ENCODE data around the gene USP5. TPM values are rescaled to one million over a fixed set of nuclear protein-coding genes. Genes with fewer than 3 reads are reported as not detected.

Gene USP5
- total and polyA plus RNA-seq, 2 of the 8 experiments (the other 6 are each of a cell fraction or from before 2014, with no cell fraction given) = 66.5 to 148 TPM

DNA sequence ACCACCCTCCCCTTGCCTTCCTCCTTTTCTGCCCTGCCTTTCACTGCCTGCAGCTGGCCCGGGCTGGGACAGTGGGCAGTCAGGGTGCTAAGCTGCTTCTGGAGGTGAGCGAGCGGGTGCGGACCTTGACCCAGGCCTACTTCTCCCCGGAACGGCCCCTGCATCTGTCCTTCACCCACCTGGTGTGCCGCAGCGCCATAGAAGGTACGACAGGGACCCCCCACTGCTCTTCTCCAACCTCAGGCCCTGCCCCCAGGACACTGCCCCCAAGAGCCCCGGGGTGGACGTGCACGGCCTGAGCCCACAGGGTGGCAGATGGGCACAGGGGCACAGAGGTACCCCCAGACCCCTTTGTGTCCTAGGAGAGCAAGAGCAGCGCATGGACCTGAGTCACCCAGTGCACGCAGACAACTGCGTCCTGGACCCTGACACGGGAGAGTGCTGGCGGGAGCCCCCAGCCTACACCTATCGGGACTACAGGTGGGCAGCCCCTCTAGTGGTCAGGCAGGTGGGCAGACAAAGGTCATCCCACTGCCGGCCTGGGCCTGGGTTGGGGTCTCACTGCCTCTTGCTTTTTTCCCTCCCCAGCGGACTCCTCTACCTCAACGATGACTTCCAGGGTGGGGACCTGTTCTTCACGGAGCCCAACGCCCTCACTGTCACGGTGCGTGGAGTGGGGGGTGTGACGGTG, 14.4 kb upstream of the USP5 start:
- peaks cover 22 to 55% (median 40%) of the 10 kb centered on the region in 4 experiments for H3K36me3 ChIP-seq (ENCODE audit: control insufficient read depth in 2 of 4, insufficient read depth in 4 of 4, low read length in 3 of 4)
- H4K5ac ChIP-seq (ENCODE audit: insufficient read length, low read depth, low read length) = no peak overlapping the region
- H3K27me3 ChIP-seq (replicated peaks in 1 of 4; ENCODE audit: control insufficient read depth in 3 of 4, extremely low read depth in 1 of 4, insufficient read depth in 3 of 4, low read length in 3 of 4) = no peaks in the 10 kb centered on the region
- no peak overlapping the region for H3K14ac ChIP-seq (ENCODE audit: insufficient read length)
- H2AK5ac ChIP-seq (ENCODE audit: low read depth, low read length) = no peak overlapping the region
- FAIRE-seq (no peak), DNase-seq (ENCODE audit: low read depth in 1 of 2, low spot score in 2 of 2) (no peak)
- H2AFZ ChIP-seq (ENCODE audit: low read length) = no peak overlapping the region
- peaks cover 0 to 3% (median 2%) of the 10 kb centered on the region in 4 experiments; a peak in 1 of 7 replicates for H3K4me1 ChIP-seq (replicated peaks in 1 of 4; ENCODE audit: control insufficient read depth in 3 of 4, insufficient read depth in 4 of 4, low read length in 3 of 4)
- no peak overlapping the region for H2BK20ac ChIP-seq (ENCODE audit: low read length)
- WGBS, 2 experiments (ENCODE audit: extremely low coverage in 1 of 2, insufficient coverage in 1 of 2, insufficient read length in 1 of 2, insufficient replicate concordance in 2 of 2, low coverage in 1 of 2, low lambda C conversion rate in 2 of 2, missing lambda C conversion rate in 1 of 2) = 94% methylated on average over 26 of the region's 26 CpGs; no CpG with 5 or more reads in 1 of the 2 experiments
- no peak overlapping the region for H4K91ac ChIP-seq (replicated peaks; ENCODE audit: insufficient read length, low read length)
- no peak overlapping the region for H3K4me3 ChIP-seq (ENCODE audit: extremely low read depth in 1 of 4, insufficient read depth in 2 of 4, low read depth in 3 of 4, low read length in 4 of 4)
- no peaks in the 10 kb centered on the region for H3K23me2 ChIP-seq (ENCODE audit: low read depth, low read length)
- H3K18ac ChIP-seq (ENCODE audit: extremely low read depth, low read length) = no peak overlapping the region
- POLR2A ChIA-PET (ENCODE audit: partially characterized antibody) = interaction anchor here (1.3 to 27.1 kb wide), 5 partner anchors 6 to 106 kb away, joined by 3 to 588 read pairs (median 388); partner anchors contain the start of genes C12orf57, CDCA3, GNB3 and GPR162
- no peaks in the 10 kb centered on the region for H3K79me1 ChIP-seq (ENCODE audit: low read depth, low read length)
- H3K27ac ChIP-seq (ENCODE audit: low read depth, low read length) = no peak overlapping the region; the same call in 1 of the 2 replicates
- no peak overlapping the region for H2BK120ac ChIP-seq (replicated peaks; ENCODE audit: low read depth, low read length)
- peaks cover 6 to 8% of the 10 kb centered on the region in 2 experiments for H4K20me1 ChIP-seq (replicated peaks in 1 of 2; ENCODE audit: control insufficient read depth in 1 of 2, insufficient read depth in 2 of 2, low read length in 2 of 2)
- CTCF ChIA-PET (ENCODE audit: partially characterized antibody) = interaction anchor here (0.8 to 23.7 kb wide), 10 partner anchors 4 to 84 kb away, joined by 3 to 532 read pairs (median 30); partner anchors contain the start of genes CD4, CDCA3, GNB3 and GPR162
- H3K79me2 ChIP-seq (ENCODE audit: control insufficient read depth in 1 of 2, insufficient read depth in 2 of 2, low read length in 2 of 2) = no peaks in the 10 kb centered on the region
- H3K9me3 ChIP-seq (ENCODE audit: insufficient read depth in 2 of 2, low read depth in 1 of 2, low read length in 1 of 2) = no peaks in the 10 kb centered on the region
- no peak overlapping the region for H2BK12ac ChIP-seq (ENCODE audit: low read depth, low read length)
- no peak overlapping the region for H2BK15ac ChIP-seq (ENCODE audit: low read length)
- H3K4me2 ChIP-seq (ENCODE audit: insufficient read depth in 1 of 2, low read depth in 2 of 2, low read length in 2 of 2) = no peak overlapping the region
- no peak overlapping the region; the same call in 1 of the 2 replicates for H2BK5ac ChIP-seq (ENCODE audit: low read depth, low read length)
- H3K56ac ChIP-seq (replicated peaks; ENCODE audit: insufficient read length, low read depth, low read length) = no peak overlapping the region
- H4K8ac ChIP-seq (ENCODE audit: extremely low read depth, insufficient read depth, low read length) = no peak overlapping the region
- H3K23ac ChIP-seq (ENCODE audit: insufficient read length) = no peak overlapping the region
- H3K4ac ChIP-seq (replicated peaks; ENCODE audit: insufficient read length, low read depth, low read length) = no peak overlapping the region
- H3K9ac ChIP-seq (replicated peaks in 1 of 4; ENCODE audit: extremely low read depth in 1 of 4, low read depth in 3 of 4, low read length in 3 of 4) = no peak overlapping the region
- TF ChIP-seq TAF1 (IDR thresholded peaks at IDR 0.05; ENCODE audit: low read depth, low read length) = no peak
- TF ChIP-seq YY1 (IDR thresholded peaks at IDR 0.05; ENCODE audit: low read depth, low read length) = no peak
- no peak for TF ChIP-seq RNF2 (IDR thresholded peaks at IDR 0.05; ENCODE audit: borderline replicate concordance, low read depth, low read length, missing control alignments, poor library complexity, severe bottlenecking)
- TF ChIP-seq, protein P1, sequence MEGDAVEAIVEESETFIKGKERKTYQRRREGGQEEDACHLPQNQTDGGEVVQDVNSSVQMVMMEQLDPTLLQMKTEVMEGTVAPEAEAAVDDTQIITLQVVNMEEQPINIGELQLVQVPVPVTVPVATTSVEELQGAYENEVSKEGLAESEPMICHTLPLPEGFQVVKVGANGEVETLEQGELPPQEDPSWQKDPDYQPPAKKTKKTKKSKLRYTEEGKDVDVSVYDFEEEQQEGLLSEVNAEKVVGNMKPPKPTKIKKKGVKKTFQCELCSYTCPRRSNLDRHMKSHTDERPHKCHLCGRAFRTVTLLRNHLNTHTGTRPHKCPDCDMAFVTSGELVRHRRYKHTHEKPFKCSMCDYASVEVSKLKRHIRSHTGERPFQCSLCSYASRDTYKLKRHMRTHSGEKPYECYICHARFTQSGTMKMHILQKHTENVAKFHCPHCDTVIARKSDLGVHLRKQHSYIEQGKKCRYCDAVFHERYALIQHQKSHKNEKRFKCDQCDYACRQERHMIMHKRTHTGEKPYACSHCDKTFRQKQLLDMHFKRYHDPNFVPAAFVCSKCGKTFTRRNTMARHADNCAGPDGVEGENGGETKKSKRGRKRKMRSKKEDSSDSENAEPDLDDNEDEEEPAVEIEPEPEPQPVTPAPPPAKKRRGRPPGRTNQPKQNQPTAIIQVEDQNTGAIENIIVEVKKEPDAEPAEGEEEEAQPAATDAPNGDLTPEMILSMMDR (IDR thresholded peaks at IDR 0.05; ENCODE audit: control extremely low read depth in 1 of 3, insufficient read depth in 1 of 3, low read depth in 1 of 3, low read length in 3 of 3) = no peak
- no peak for TF ChIP-seq ZNF274 (IDR thresholded peaks at IDR 0.05; ENCODE audit: borderline replicate concordance, extremely low read depth, low read length)
- TF ChIP-seq RFX5 (IDR thresholded peaks at IDR 0.05; ENCODE audit: borderline replicate concordance, low read depth, low read length) = no peak
- no peak for TF ChIP-seq SRF (IDR thresholded peaks at IDR 0.05; ENCODE audit: low read depth, low read length)
- no peak for TF ChIP-seq TEAD4 (IDR thresholded peaks at IDR 0.05; ENCODE audit: low read depth, low read length)
- TF ChIP-seq EZH2 (IDR thresholded peaks at IDR 0.05; ENCODE audit: low read depth, low read length, severe bottlenecking) = no peak

Measured in H1 (cell line).